GM12892 (cell line): ENCODE measurements around the gene RNF215.

Experiments used
- DNase-seq: peaks from one replicate; pipeline ENCODE4 v3.0.0; 2011; ENCODE audit not compliant: insufficient read length
- FAIRE-seq: peaks from 2 replicates; lab custom pipeline; 2011; peaks lifted over from hg19 to GRCh38; lab: Jason Lieb, UNC
- POLR2A ChIP-seq: IDR thresholded peaks from 2 replicates; pipeline ENCODE4 v1.6.1; 2011; ENCODE audit warnings: low read depth, low read length, control low read depth
- POLR2AphosphoS5 ChIP-seq: IDR thresholded peaks from 2 replicates; pipeline ENCODE4 v1.6.1; 2011; ENCODE audit warnings: low read depth, low read length, control low read depth
- TAF1 ChIP-seq: IDR thresholded peaks from 2 replicates; pipeline ENCODE4 v1.6.1; 2011; ENCODE audit warnings: low read depth, mild to moderate bottlenecking, control low read depth, low read length, borderline replicate concordance

The RNF215 gene

GRCh38 chr22:30385942-30386341 lies 1.3 kb downstream of the RNF215 start:
- no peak for TF ChIP-seq POLR2AphosphoS5
- TF ChIP-seq POLR2A = no peak
- TF ChIP-seq TAF1 = no peak
- DNase-seq = no peak
- FAIRE-seq = no peak

- FAIRE-seq = no peak
- no peak for DNase-seq
- no peak for TF ChIP-seq TAF1
- TF ChIP-seq POLR2A = no peak
- TF ChIP-seq POLR2AphosphoS5 = no peak
These were observed 4.2 kb downstream of the RNF215 start for GRCh38 chr22:30383061-30383460.

GRCh38 chr22:30382340-30382739 lies 4.9 kb downstream of the RNF215 start:
- TF ChIP-seq POLR2A (no peak), POLR2AphosphoS5 (no peak), TAF1 (no peak)
- no peak for FAIRE-seq
- DNase-seq = no peak

- no peak for TF ChIP-seq POLR2A
- TF ChIP-seq TAF1 = no peak
- no peak for TF ChIP-seq POLR2AphosphoS5
- no peak for FAIRE-seq
- no peak for DNase-seq
These were observed 5.9 kb downstream of the RNF215 start for GRCh38 chr22:30381264-30381663.

GRCh38 chr22:30380011-30380410 lies 7.2 kb downstream of the RNF215 start:
- no peak for FAIRE-seq
- TF ChIP-seq TAF1 = no peak
- no peak for TF ChIP-seq POLR2A
- no peak for TF ChIP-seq POLR2AphosphoS5

GRCh38 chr22:30375312-30375849 lies 11.8 kb downstream of the RNF215 start:
- no peak for TF ChIP-seq POLR2AphosphoS5
- no peak for TF ChIP-seq POLR2A
- no peak for TF ChIP-seq TAF1
- FAIRE-seq (no peak), DNase-seq (no peak)

More at GRCh38 chr22:30380011-30380410, 7.2 kb downstream of the RNF215 start:
- no peak for DNase-seq

GRCh38 chr22:30373331-30374325 lies 13.6 kb downstream of the RNF215 start:
- DNase-seq (no peak), FAIRE-seq (no peak)
- no peak for TF ChIP-seq POLR2AphosphoS5
- no peak for TF ChIP-seq POLR2A
- TF ChIP-seq TAF1 = no peak

- FAIRE-seq (no peak), DNase-seq (no peak)
- TF ChIP-seq TAF1 = no peak
- no peak for TF ChIP-seq POLR2A
- no peak for TF ChIP-seq POLR2AphosphoS5
These were observed 14.3 kb downstream of the RNF215 start for GRCh38 chr22:30372915-30373314.

- TF ChIP-seq POLR2A (no peak), TAF1 (no peak), POLR2AphosphoS5 (no peak)
- FAIRE-seq (no peak), DNase-seq (no peak)
These were observed 15.2 kb downstream of the RNF215 start for GRCh38 chr22:30371981-30372380.

- TF ChIP-seq POLR2A (no peak), POLR2AphosphoS5 (no peak), TAF1 (no peak)
- FAIRE-seq = no peak
- DNase-seq = no peak
These were observed 15.9 kb downstream of the RNF215 start for GRCh38 chr22:30371321-30371720.

- DNase-seq = no peak
- TF ChIP-seq POLR2AphosphoS5 (no peak), POLR2A (no peak), TAF1 (no peak)
- no peak for FAIRE-seq
These were observed 16.5 kb downstream of the RNF215 start for GRCh38 chr22:30370641-30371230.

GRCh38 chr22:30368420-30368819 lies 18.8 kb downstream of the RNF215 start:
- FAIRE-seq (no peak), DNase-seq (no peak)
- TF ChIP-seq TAF1 = no peak
- no peak for TF ChIP-seq POLR2A
- TF ChIP-seq POLR2AphosphoS5 = no peak

- DNase-seq = no peak
- FAIRE-seq = no peak
- TF ChIP-seq TAF1 (no peak), POLR2AphosphoS5 (no peak), POLR2A (no peak)
These were observed 21.3 kb downstream of the RNF215 start for GRCh38 chr22:30365891-30366290.
